ENCODE data around the gene RCAN1.
"Not testable (repeated sequence)": the region's sequence is repeated elsewhere in the genome, so short reads cannot be mapped to it uniquely, and the experiment has no call there.

RCAN1 gene

DNA sequence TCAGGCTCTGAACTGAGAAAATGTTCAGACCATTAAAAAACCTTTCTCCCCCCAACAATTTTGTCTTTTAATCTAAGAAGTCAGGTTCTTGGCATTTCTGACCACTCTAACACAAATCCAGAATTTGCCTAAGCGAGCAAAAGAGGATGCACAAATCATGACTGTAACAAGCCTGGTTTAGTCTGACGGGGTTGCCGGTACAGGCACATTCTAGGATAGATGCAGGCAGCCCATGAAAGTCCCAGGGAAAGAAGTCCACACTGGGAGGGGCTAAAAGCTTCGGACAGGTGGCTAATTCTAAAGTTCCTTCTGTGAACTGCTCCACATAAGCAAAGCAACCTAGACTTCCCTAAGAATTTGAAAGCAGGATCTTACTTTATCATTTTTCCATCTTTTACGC lies 54.9 kb downstream of the RCAN1 start:
- no peak overlapping the region for H3K4me3 ChIP-seq (replicated peaks in 1 of 2; ENCODE audit: low read depth in 2 of 2, low read length in 2 of 2)
- TF ChIP-seq, protein P1, sequence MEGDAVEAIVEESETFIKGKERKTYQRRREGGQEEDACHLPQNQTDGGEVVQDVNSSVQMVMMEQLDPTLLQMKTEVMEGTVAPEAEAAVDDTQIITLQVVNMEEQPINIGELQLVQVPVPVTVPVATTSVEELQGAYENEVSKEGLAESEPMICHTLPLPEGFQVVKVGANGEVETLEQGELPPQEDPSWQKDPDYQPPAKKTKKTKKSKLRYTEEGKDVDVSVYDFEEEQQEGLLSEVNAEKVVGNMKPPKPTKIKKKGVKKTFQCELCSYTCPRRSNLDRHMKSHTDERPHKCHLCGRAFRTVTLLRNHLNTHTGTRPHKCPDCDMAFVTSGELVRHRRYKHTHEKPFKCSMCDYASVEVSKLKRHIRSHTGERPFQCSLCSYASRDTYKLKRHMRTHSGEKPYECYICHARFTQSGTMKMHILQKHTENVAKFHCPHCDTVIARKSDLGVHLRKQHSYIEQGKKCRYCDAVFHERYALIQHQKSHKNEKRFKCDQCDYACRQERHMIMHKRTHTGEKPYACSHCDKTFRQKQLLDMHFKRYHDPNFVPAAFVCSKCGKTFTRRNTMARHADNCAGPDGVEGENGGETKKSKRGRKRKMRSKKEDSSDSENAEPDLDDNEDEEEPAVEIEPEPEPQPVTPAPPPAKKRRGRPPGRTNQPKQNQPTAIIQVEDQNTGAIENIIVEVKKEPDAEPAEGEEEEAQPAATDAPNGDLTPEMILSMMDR (IDR thresholded peaks at IDR 0.05; ENCODE audit: low read depth, low read length), result no peak
- DNase-seq (ENCODE audit: low read depth in 2 of 2), result no peak

DNA sequence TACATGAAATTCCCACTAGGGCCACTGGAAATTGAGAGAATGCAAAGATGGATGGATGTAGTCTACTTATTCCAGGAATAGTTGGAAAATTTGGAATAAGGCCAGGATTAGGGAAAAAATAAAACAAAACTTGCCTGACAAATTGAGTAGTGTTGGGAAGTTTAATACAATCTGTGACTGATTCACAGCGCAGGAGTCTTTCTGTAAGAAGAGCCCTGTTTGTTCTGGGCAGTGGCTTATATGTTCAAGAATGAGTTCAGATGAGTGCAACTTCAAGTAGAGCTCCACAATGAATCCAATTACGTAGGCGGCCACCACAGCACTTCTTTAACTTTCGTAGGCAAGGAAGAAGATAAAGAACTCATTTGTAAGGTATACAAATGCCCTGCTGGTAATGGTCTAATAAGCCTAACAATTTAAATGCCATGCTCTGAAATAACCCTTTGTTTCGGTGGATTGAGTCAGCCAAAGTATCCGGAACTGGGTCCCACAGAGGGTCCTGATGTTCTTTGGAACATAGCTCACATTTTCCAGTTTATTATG lies 55.8 kb downstream of the RCAN1 start:
- DNase-seq (ENCODE audit: low read depth in 2 of 2), result no peak
- TF ChIP-seq, protein P1 (IDR thresholded peaks at IDR 0.05; ENCODE audit: low read depth, low read length), result no peak
- no peak overlapping the region for H3K4me3 ChIP-seq (replicated peaks in 1 of 2; ENCODE audit: low read depth in 2 of 2, low read length in 2 of 2)

DNA sequence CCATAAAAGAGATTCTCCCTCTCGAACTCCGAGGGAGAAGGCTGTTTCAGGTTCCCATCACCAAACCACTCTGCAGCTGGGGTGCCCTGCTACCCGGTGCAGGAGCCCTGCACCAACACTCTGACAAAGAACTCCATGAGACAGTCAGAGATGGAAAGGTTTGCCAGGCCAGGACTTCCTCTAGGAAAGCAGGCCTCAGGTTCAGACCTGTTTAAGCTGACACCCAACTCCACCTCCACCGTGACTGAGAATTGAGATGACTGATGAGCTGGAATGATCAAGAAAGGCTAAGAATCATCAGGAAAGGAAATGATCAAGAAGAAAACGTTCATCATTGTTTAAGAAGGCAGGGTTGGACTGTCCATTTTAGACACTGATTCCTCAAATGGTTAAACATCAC lies 56.7 kb downstream of the RCAN1 start:
- no peak overlapping the region for H3K4me3 ChIP-seq (replicated peaks in 1 of 2; ENCODE audit: low read depth in 2 of 2, low read length in 2 of 2)
- TF ChIP-seq, protein P1 (IDR thresholded peaks at IDR 0.05; ENCODE audit: low read depth, low read length), result no peak
- no peak for DNase-seq (ENCODE audit: low read depth in 2 of 2)

DNA sequence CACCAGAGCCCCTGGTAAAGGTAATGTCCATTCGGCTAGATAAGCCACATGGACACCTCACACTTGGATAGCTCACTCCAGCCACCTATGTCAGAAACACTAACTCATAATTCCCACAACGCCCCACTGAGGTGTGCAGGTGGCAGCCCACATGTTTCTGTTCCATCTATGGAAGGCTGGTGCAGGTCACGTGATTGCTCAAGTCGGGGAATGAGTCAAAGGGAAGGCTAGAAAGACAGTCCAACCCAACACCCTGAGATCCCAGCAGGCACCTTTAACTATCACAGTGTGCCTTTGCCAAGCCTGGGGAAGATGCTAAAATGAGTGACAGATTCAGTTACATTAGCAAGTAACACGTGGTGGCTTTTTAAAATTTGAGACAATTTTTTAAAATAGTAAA lies 57.7 kb downstream of the RCAN1 start:
- TF ChIP-seq, protein P1 (IDR thresholded peaks at IDR 0.05; ENCODE audit: low read depth, low read length), result no peak
- no peak for DNase-seq (ENCODE audit: low read depth in 2 of 2)
- H3K4me3 ChIP-seq (replicated peaks in 1 of 2; ENCODE audit: low read depth in 2 of 2, low read length in 2 of 2), result no peak overlapping the region

DNA sequence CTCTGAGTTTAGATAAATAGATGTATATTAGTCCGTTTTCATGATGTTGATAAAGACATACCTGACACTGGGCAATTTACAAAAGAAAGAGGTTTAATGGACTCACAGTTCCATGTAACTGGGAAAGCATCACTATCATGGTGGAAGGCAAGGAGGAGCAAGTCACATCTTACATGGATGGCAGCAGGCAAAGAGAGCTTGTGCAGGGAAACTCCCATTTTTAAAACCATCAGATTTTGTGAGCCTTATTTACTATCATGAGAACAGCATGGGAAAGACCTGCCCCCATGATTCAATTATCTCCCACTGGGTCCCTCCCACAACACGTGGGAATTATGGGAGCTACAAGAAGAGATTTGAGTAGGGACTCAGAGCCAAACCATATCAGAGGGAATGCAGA lies 60.2 kb downstream of the RCAN1 start:
- not testable (repeated sequence) for DNase-seq (ENCODE audit: low read depth in 2 of 2); H3K4me3 ChIP-seq (replicated peaks in 1 of 2; ENCODE audit: low read depth in 2 of 2, low read length in 2 of 2)

DNA sequence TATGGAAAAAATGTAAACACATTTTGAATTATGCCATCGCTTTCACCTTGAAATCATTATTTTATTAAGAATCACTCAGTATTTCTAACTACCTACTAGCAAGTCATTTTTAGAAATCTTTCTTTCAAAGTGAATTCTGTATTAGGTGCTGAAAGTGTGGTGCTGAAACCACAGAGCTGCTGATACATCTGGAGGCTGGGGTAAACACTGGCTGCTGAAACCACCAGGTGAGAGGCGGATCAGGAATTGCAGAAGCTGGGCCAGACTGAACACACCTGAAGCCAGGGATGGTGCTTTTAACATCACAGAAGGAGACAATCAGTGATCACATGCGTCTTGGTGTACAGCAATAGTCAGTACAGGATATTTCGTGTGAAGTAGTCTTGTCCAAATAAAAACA lies 60.7 kb downstream of the RCAN1 start:
- DNase-seq (ENCODE audit: low read depth in 2 of 2), result no peak
- TF ChIP-seq, protein P1 (IDR thresholded peaks at IDR 0.05; ENCODE audit: low read depth, low read length), result no peak
- no peak overlapping the region for H3K4me3 ChIP-seq (replicated peaks in 1 of 2; ENCODE audit: low read depth in 2 of 2, low read length in 2 of 2)

DNA sequence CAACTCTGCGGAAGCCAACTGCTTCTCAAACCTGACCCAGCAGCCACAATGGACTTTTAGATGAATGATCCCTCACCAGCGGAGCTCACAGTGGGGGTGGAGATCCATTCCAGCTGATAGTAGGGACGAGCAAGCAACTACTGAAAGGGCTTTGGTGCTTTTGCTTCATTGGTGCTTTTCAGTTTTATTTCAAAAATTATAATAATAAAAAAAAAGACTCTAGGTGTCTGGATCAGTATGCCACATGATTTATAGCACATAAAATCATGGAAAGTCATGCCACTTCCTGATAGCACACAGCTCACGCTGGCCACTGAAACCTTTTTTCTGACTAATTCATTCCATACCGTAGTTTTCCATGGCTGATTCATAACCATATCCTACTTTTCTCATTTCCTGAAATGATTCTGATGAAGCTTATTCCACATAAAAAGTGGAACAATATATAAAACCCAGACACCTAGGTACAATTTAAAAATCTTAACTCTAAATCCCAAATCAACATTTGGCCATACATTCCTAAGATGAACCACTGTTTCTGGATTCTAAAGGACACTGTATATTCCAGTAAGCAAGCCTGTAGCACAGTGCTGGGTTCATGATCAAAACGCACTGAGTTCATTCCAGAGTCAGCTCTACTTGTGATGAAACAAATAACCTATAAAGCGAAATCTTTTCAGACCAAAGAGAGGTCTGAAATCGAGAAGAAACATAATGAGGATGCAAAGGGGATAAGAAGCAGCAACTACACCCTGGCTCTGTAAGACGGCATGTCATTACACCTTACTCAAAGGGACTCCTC lies 61.6 kb downstream of the RCAN1 start:
- TF ChIP-seq, protein P1 (IDR thresholded peaks at IDR 0.05; ENCODE audit: low read depth, low read length), result no peak
- peak; percentile 64 to 74 for DNase-seq (ENCODE audit: low read depth in 2 of 2)
- no peak overlapping the region for H3K4me3 ChIP-seq (replicated peaks in 1 of 2; ENCODE audit: low read depth in 2 of 2, low read length in 2 of 2)
